ENCODE data around the gene ZNF28.
"Not testable (repeated sequence)": the region's sequence is repeated elsewhere in the genome, so short reads cannot be mapped to it uniquely, and the experiment has no call there.

ZNF28 gene

DNA sequence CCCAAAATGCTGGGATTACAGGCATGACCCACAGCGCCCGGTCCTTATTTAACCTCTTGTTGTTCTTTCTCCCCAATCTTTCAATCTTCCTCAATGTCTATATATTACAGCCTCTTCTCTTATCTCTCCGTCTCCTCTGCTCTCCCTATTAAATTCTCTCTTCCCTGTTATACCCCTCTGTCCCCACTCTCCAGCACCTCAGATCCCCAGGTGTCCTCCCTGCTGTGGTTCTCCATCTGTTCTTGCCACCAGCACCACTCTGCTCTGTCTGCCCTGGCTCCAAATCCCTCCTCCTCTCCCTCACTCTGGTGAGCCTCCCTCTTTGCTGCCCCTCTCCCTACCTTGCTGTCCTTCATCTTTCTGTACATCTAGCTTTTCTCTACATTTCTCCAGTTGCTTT, 35.9 kb downstream of the ZNF28 start:
- Histone ChIP-seq H3K36me3 (replicated peaks) (no peaks in the 10 kb centered on the region), H3K27ac (no peak overlapping the region), H3K4me3 (ENCODE audit: low read depth, low read length) (no peak overlapping the region), H3K27me3 (replicated peaks) (no peaks in the 10 kb centered on the region)
- TF ChIP-seq, protein P1, sequence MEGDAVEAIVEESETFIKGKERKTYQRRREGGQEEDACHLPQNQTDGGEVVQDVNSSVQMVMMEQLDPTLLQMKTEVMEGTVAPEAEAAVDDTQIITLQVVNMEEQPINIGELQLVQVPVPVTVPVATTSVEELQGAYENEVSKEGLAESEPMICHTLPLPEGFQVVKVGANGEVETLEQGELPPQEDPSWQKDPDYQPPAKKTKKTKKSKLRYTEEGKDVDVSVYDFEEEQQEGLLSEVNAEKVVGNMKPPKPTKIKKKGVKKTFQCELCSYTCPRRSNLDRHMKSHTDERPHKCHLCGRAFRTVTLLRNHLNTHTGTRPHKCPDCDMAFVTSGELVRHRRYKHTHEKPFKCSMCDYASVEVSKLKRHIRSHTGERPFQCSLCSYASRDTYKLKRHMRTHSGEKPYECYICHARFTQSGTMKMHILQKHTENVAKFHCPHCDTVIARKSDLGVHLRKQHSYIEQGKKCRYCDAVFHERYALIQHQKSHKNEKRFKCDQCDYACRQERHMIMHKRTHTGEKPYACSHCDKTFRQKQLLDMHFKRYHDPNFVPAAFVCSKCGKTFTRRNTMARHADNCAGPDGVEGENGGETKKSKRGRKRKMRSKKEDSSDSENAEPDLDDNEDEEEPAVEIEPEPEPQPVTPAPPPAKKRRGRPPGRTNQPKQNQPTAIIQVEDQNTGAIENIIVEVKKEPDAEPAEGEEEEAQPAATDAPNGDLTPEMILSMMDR (IDR thresholded peaks at IDR 0.05; ENCODE audit: low read depth, low read length, missing control alignments) = no peak
- no peak for DNase-seq
- in situ Hi-C loops (cut with HindIII; ENCODE audit: low pct_ligation_motif_present, low sequenced_read_pairs) = no loop called here

DNA sequence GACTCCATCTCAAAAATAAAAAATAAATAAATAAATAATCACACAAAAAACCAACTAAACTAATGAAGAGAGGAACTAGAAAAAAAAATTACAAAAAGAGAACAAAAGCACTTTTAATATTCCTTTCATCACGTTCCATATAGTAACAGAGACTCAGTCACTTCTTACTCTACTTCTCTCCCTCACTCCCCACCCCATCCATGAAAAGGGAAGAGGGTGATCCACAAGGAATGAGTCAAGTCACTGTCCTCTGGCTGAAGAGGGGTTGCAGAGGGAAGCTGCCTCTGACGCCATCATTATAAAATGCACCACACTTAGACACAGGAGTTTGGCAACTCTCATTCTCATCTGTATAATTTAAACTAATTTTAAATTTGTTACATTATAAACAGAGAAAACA, 38.6 kb downstream of the ZNF28 start:
- H3K4me3 ChIP-seq (ENCODE audit: low read depth, low read length); H3K27me3 ChIP-seq (replicated peaks); H3K27ac ChIP-seq; H3K36me3 ChIP-seq (replicated peaks); in situ Hi-C loops (cut with HindIII; ENCODE audit: low pct_ligation_motif_present, low sequenced_read_pairs); DNase-seq: not testable (repeated sequence)

DNA sequence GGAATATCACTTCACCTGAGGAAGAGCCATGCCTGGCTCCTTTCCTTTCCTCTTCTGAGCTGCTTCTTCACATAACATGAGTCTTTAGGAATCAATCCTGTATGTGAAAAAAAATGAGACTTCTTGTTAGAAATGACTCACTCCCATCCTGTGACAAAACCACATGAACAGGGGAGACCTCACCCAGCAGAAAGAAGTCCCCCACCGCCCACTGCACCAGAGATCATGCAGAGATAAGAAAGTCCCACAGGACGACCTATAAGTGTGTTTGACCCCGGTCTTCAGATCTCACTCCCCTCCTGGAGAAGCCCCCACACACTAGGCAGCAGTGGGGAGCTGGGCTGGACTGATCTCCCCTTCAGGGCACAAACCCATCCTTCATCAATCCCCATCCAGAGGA, 42.6 kb downstream of the ZNF28 start:
- in situ Hi-C loops (cut with HindIII; ENCODE audit: low pct_ligation_motif_present, low sequenced_read_pairs) = no loop called here
- no peak overlapping the region for H3K27ac ChIP-seq
- TF ChIP-seq, protein P1 (IDR thresholded peaks at IDR 0.05; ENCODE audit: low read depth, low read length, missing control alignments) = no peak
- no peak overlapping the region for H3K4me3 ChIP-seq (ENCODE audit: low read depth, low read length)
- no peaks in the 10 kb centered on the region for H3K36me3 ChIP-seq (replicated peaks)
- H3K27me3 ChIP-seq (replicated peaks) = no peaks in the 10 kb centered on the region
- DNase-seq = peak; percentile 0

DNA sequence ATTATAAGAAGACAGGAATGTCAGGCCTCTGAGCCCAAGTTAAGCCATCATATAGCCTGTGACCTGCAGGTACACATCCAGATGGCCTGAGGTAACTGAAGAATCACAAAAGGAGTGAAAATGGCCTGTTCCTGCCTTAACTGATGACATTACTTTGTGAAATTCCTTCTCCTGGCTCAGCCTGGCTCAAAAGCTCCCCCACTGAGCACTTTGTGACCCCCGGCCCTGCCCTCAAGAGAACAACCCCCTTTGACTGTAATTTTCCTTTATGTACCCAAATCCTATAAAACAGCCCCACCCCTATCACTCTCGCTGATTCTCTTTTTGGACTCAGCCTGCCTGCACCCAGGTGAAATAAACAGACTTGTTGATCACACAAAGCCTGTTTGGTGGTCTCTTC, 65.0 kb downstream of the ZNF28 start:
- in situ Hi-C loops (cut with HindIII; ENCODE audit: low pct_ligation_motif_present, low sequenced_read_pairs); H3K4me3 ChIP-seq (ENCODE audit: low read depth, low read length); DNase-seq; H3K27me3 ChIP-seq (replicated peaks); H3K27ac ChIP-seq; H3K36me3 ChIP-seq (replicated peaks): not testable (repeated sequence)

DNA sequence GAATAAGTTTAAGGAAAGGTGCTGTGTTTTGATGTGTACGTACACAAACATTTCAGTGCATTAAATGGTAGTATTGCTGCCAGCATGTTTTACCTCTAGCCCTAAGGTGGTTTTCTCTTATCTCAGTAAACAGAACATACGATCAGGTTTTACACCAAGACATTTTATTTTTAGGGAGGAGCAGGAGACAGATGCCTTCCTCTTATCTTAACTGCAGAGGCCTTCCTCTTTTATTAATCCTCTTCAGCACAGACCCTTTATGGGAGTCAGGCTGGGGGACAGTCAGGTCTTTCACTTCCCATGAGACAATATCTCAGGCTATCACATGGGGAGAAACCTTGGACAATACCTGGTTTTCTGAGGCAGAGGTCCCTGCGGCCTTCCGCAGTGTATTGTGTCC, 71.7 kb downstream of the ZNF28 start:
- in situ Hi-C loops (cut with HindIII; ENCODE audit: low pct_ligation_motif_present, low sequenced_read_pairs) = no loop called here
- no peak for DNase-seq
- no peaks in the 10 kb centered on the region for H3K27me3 ChIP-seq (replicated peaks)
- no peak overlapping the region for H3K27ac ChIP-seq
- TF ChIP-seq, protein P1 (IDR thresholded peaks at IDR 0.05; ENCODE audit: low read depth, low read length, missing control alignments) = no peak
- H3K4me3 ChIP-seq (ENCODE audit: low read depth, low read length) = no peak overlapping the region
- H3K36me3 ChIP-seq (replicated peaks) = no peaks in the 10 kb centered on the region

DNA sequence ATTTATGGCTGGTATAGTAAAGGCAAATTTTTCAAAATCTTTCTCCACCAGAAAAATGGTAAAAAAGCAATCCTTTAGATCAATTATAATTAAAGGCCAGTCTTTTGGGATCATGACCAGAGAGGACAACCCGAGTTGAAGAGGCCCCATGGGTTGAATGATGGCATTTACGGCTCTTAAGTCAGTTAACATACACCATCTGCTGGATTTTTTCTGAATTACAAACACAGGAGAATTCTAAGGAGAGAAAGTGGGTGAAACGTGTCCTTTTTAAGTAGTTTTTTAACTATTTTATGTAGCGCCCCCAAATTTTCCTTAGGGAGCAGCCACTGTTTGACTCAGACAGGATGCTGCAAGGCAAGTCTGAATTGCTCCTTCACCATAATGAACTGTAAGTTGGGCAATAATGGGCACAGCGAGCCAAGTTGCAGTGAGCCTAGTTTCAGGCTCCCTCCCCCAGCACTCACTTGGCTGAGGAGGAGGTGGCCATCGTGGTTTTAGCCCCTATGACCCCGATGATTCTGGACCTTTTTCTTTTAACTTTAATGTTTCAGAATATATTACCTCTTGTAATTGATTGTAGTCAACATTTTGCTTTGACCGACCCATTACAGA, 73.0 kb downstream of the ZNF28 start:
- no peak for DNase-seq
- TF ChIP-seq, protein P1 (IDR thresholded peaks at IDR 0.05; ENCODE audit: low read depth, low read length, missing control alignments) = peak; percentile 26
- H3K27ac ChIP-seq = no peak overlapping the region
- H3K4me3 ChIP-seq (ENCODE audit: low read depth, low read length) = no peak overlapping the region
- H3K36me3 ChIP-seq (replicated peaks) = no peaks in the 10 kb centered on the region
- in situ Hi-C loops (cut with HindIII; ENCODE audit: low pct_ligation_motif_present, low sequenced_read_pairs) = no loop called here
- no peaks in the 10 kb centered on the region for H3K27me3 ChIP-seq (replicated peaks)

Data from brain microvascular endothelial cell (primary cell).